CD14-positive monocyte (primary cell): ENCODE measurements around the gene GYPC. TPM values are rescaled to one million over a fixed set of nuclear protein-coding genes. Genes with fewer than 3 reads are reported as not detected.
A peak's percentile ranks its signal among the peaks of the same experiment; 100 is the strongest.

Source experiments
- DNase-seq, 3 donors: peaks; one replicate each; pipeline ENCODE4 v3.0.0-alpha.2; 2011 to 2022
- H2AFZ ChIP-seq: 2 replicates; pipeline ENCODE4 v1.6.0; 2012; ENCODE audit warnings: mild to moderate bottlenecking, low read depth, low read length, inconsistent platforms; ENCODE audit not compliant: insufficient read depth, poor library complexity, severe bottlenecking
- H3K27ac ChIP-seq, 2 donors: 1 replicate in 1 of 2; 2 replicates in 1 of 2; pipeline ENCODE4 v1.5.1; 2012 to 2013; ENCODE audit warnings: low read length in 2 of 2, control low read depth in 1 of 2, inconsistent platforms in 1 of 2, low read depth in 1 of 2, mild to moderate bottlenecking in 1 of 2
- H3K27me3 ChIP-seq, 2 donors: one replicate each; pipeline versions ENCODE4 v1.6.0 to v1.6.1; 2011 to 2013; ENCODE audit warnings: low read length in 2 of 2; ENCODE audit not compliant: control insufficient read depth in 2 of 2, insufficient read depth in 2 of 2
- H3K36me3 ChIP-seq, 2 donors: replicated peaks in 1 of 2; 1 replicate in 1 of 2; 2 replicates in 1 of 2; pipeline versions ENCODE4 v1.5.1 to v1.6.1; 2012 to 2013; ENCODE audit warnings: low read length in 2 of 2, control low read depth in 1 of 2, inconsistent platforms in 1 of 2, mild to moderate bottlenecking in 1 of 2; ENCODE audit not compliant: insufficient read depth in 2 of 2, control insufficient read depth in 1 of 2
- H3K4me1 ChIP-seq, 2 donors: 1 replicate in 1 of 2; 2 replicates in 1 of 2; pipeline versions ENCODE4 v1.5.1 to v1.6.1; 2012 to 2013; ENCODE audit warnings: low read length in 2 of 2, control low read depth in 1 of 2, inconsistent platforms in 1 of 2, mild to moderate bottlenecking in 1 of 2, moderate library complexity in 1 of 2; ENCODE audit not compliant: insufficient read depth in 2 of 2, control insufficient read depth in 1 of 2
- H3K4me2 ChIP-seq: replicated peaks from 2 replicates; pipeline ENCODE3; 2012; ENCODE audit warnings: low read length, moderate library complexity, mild to moderate bottlenecking; ENCODE audit not compliant: poor library complexity, severe bottlenecking; ENCODE audit errors: extremely low read depth
- H3K4me3 ChIP-seq, 3 experiments: fragments of 200-600 bp in 1 of 3; sonication (generic) in 1 of 3; replicated peaks in 1 of 3; 1 replicate in 2 of 3; 2 replicates in 1 of 3; pipeline ENCODE4 v1.5.1; 2011 to 2013; ENCODE audit warnings: low read length in 3 of 3, mild to moderate bottlenecking in 3 of 3, control low read depth in 2 of 3, low read depth in 2 of 3, inconsistent platforms in 1 of 3, moderate library complexity in 1 of 3
- H3K79me2 ChIP-seq: 2 replicates; pipeline ENCODE4 v1.6.0; 2012; ENCODE audit warnings: mild to moderate bottlenecking, control low read depth, inconsistent platforms, low read length, moderate library complexity; ENCODE audit not compliant: insufficient read depth
- H3K9ac ChIP-seq: 2 replicates; pipeline ENCODE4 v1.6.0; 2017; ENCODE audit warnings: low read length, mild to moderate bottlenecking; ENCODE audit not compliant: insufficient read depth, poor library complexity, severe bottlenecking
- H3K9me3 ChIP-seq, 2 donors: replicated peaks in 1 of 2; 1 replicate in 1 of 2; 2 replicates in 1 of 2; pipeline versions ENCODE4 v1.5.1 to v1.6.1; 2012 to 2013; ENCODE audit warnings: low read length in 2 of 2, control low read depth in 1 of 2; ENCODE audit not compliant: control insufficient read depth in 1 of 2, insufficient read depth in 1 of 2
- H4K20me1 ChIP-seq: 2 replicates; pipeline ENCODE4 v1.6.0; 2012; ENCODE audit warnings: mild to moderate bottlenecking, low read length, control low read depth, moderate library complexity; ENCODE audit not compliant: insufficient read depth
- H3K27ac Mint-ChIP-seq, 7 donors: one replicate each; pipeline ENCODE4 v1.8.0; 2020; ENCODE audit warnings: mild to moderate bottlenecking in 7 of 7, mixed read lengths in 7 of 7, moderate library complexity in 6 of 7, inconsistent platforms in 2 of 7
- H3K27me3 Mint-ChIP-seq, 3 donors: one replicate each; pipeline ENCODE4 v1.8.0; 2021 to 2022; ENCODE audit warnings: low read depth in 3 of 3, mild to moderate bottlenecking in 3 of 3, mixed read lengths in 3 of 3, moderate library complexity in 3 of 3, inconsistent platforms in 1 of 3
- H3K36me3 Mint-ChIP-seq, 2 donors: one replicate each; pipeline ENCODE4 v1.8.0; 2020; ENCODE audit warnings: mixed read lengths in 2 of 2, inconsistent platforms in 1 of 2, mild to moderate bottlenecking in 1 of 2
- H3K4me1 Mint-ChIP-seq: one replicate; pipeline ENCODE4 v1.8.0; 2020; ENCODE audit warnings: mild to moderate bottlenecking, mixed read lengths
- H3K4me3 Mint-ChIP-seq, 2 donors: one replicate each; pipeline ENCODE4 v1.8.0; 2020; ENCODE audit warnings: mild to moderate bottlenecking in 2 of 2, mixed read lengths in 2 of 2, moderate library complexity in 1 of 2
- H3K9me3 Mint-ChIP-seq, 7 donors: one replicate each; pipeline ENCODE4 v1.8.0; 2020 to 2022; ENCODE audit warnings: mixed read lengths in 7 of 7, mild to moderate bottlenecking in 6 of 7, moderate library complexity in 6 of 7, inconsistent platforms in 2 of 7
- WGBS: methylation state at CpG from one replicate; pipeline ENCODE4 v1.1.5; 2013; ENCODE audit warnings: missing lambda C conversion rate; ENCODE audit not compliant: insufficient coverage; 5-methylcytosine and 5-hydroxymethylcytosine counted together
- intact Hi-C, 2 donors: fragments of 100-400 bp; cut with micrococcal nuclease; formaldehyde crosslinking; loops; one replicate each; pipeline versions ENCODE4 v1.15.0 to v1.15.1; 2023
- polyA plus RNA-seq, 3 donors: library from polyadenylated mRNA; depleted of rRNA in 1 of 3; unstranded in 2 of 3; stranded (reverse) in 1 of 3; fragments of 300-500 nt in 2 of 3; fragments of >200 nt in 1 of 3; fragmentation: Illumina TruSeq in 2 of 3; gene quantifications; 1 replicate in 2 of 3; 2 replicates in 1 of 3; pipeline ENCODE4 v1.2.3, GENCODE V29; 2012 to 2021
- TF ChIP-seq, protein P1 (sequence below): fragments of 200-600 bp; IDR thresholded peaks from one replicate; pipeline ENCODE4 v1.8.0; 2022; ENCODE audit warnings: antibody characterized with exemption, mild to moderate bottlenecking

Gene GYPC
- polyA plus RNA-seq, 3 donors = 20.0 to 36.1 (median 21.7) TPM

DNA sequence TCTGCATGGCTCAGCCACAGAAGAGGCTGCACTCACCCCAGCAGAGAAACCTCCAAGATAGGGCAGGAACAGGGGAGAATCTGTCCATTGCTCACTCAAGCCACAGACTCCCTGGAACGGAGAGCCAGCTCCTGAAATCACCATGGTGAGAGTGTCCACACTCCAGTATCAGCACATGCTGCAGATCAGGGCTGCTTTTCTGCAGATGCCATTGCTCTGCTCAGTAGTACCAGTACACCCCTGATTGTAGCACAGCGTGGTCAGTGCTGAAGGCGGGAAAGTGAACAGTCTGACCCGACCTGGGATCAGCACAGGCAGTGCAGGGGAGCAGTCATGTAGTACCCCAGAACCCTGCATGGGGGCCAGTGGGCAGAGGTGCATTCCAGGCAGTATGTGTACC, 73.9 kb downstream of the GYPC start:
- Mint-ChIP-seq H3K4me1 (peaks cover 6% of the 10 kb centered on the region), H3K27me3 (peaks cover 0 to 4% (median 0%) of the 10 kb centered on the region in 3 donors), H3K27ac (no peak overlapping the region), H3K4me3 (no peak overlapping the region), H3K36me3 (no peaks in the 10 kb centered on the region), H3K9me3 (peaks cover 7 to 18% (median 10%) of the 10 kb centered on the region in 7 donors)
- no peaks in the 10 kb centered on the region for H3K27me3 ChIP-seq
- no peaks in the 10 kb centered on the region for H3K4me1 ChIP-seq
- H3K79me2 ChIP-seq = no peaks in the 10 kb centered on the region
- H3K4me2 ChIP-seq = no peak overlapping the region
- H3K27ac ChIP-seq = no peak overlapping the region
- H3K9me3 ChIP-seq = peaks cover under 1 to 5% of the 10 kb centered on the region in 2 donors
- H3K9ac ChIP-seq = no peak overlapping the region
- TF ChIP-seq, protein P1, sequence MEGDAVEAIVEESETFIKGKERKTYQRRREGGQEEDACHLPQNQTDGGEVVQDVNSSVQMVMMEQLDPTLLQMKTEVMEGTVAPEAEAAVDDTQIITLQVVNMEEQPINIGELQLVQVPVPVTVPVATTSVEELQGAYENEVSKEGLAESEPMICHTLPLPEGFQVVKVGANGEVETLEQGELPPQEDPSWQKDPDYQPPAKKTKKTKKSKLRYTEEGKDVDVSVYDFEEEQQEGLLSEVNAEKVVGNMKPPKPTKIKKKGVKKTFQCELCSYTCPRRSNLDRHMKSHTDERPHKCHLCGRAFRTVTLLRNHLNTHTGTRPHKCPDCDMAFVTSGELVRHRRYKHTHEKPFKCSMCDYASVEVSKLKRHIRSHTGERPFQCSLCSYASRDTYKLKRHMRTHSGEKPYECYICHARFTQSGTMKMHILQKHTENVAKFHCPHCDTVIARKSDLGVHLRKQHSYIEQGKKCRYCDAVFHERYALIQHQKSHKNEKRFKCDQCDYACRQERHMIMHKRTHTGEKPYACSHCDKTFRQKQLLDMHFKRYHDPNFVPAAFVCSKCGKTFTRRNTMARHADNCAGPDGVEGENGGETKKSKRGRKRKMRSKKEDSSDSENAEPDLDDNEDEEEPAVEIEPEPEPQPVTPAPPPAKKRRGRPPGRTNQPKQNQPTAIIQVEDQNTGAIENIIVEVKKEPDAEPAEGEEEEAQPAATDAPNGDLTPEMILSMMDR = no peak
- H3K36me3 ChIP-seq = no peaks in the 10 kb centered on the region
- H2AFZ ChIP-seq = no peak overlapping the region
- no peaks in the 10 kb centered on the region for H4K20me1 ChIP-seq
- intact Hi-C loops = no loop called here
- 93% methylated on average over 4 of the region's 4 CpGs for WGBS
- no peak for DNase-seq
- H3K4me3 ChIP-seq = no peak overlapping the region

DNA sequence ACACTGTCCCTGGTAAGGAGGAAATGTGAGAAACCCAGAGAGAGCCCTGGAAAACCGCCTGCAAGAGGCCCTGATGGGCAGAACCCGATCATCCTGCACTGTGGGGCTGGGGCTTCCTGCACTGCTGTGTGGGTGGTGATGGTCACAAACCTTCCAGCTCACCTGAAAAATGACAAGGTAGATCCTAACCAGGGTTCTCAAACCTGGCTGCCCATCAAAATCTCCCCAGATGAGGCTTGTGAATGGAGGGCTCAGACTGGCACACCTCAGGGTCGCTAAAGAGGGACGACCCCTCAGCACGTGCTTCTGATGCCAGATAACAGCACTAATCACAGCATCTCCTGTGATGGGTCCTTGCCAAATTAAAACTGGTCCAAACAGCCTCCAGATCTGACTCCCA, 74.7 kb downstream of the GYPC start:
- Histone ChIP-seq H3K9ac (no peak overlapping the region), H3K4me2 (no peak overlapping the region), H3K4me1 (no peaks in the 10 kb centered on the region), H3K79me2 (no peaks in the 10 kb centered on the region), H4K20me1 (no peaks in the 10 kb centered on the region), H3K27me3 (no peaks in the 10 kb centered on the region), H3K36me3 (no peaks in the 10 kb centered on the region), H3K9me3 (no peaks in the 10 kb centered on the region), H2AFZ (no peak overlapping the region), H3K4me3 (no peak overlapping the region), H3K27ac (no peak overlapping the region)
- peaks cover 0 to 6% (median 0%) of the 10 kb centered on the region in 3 donors for H3K27me3 Mint-ChIP-seq
- no peak overlapping the region for H3K4me3 Mint-ChIP-seq
- intact Hi-C loops = no loop called here
- WGBS = 100% methylated on average over 1 of the region's 5 CpGs
- H3K4me1 Mint-ChIP-seq = peaks cover 6% of the 10 kb centered on the region
- DNase-seq = no peak
- H3K9me3 Mint-ChIP-seq = peaks cover 0 to 11% (median 3%) of the 10 kb centered on the region in 7 donors
- TF ChIP-seq, protein P1 = no peak
- no peaks in the 10 kb centered on the region for H3K36me3 Mint-ChIP-seq
- peak overlapping the region in 1 of 7 donors; percentile 7 for H3K27ac Mint-ChIP-seq
